Metanephros (tissue), 2 donors: ENCODE measurements around the gene DNM2. TPM values are rescaled to one million over a fixed set of nuclear protein-coding genes. Genes with fewer than 3 reads are reported as not detected.

Experiments used
- small RNA-seq: library from RNA; depleted of rRNA; stranded (forward); fragments of <200 nt; gene quantifications from one replicate; pipeline ENCODE3, GENCODE V24; 2014; ENCODE audit warnings: low replicate concordance
- total RNA-seq: library from RNA; depleted of rRNA; stranded (reverse); fragments of >200 nt; gene quantifications from one replicate; pipeline ENCODE4 v1.2.3, GENCODE V29; 2014

The DNM2 gene
- 172 TPM for total RNA-seq

DNA sequence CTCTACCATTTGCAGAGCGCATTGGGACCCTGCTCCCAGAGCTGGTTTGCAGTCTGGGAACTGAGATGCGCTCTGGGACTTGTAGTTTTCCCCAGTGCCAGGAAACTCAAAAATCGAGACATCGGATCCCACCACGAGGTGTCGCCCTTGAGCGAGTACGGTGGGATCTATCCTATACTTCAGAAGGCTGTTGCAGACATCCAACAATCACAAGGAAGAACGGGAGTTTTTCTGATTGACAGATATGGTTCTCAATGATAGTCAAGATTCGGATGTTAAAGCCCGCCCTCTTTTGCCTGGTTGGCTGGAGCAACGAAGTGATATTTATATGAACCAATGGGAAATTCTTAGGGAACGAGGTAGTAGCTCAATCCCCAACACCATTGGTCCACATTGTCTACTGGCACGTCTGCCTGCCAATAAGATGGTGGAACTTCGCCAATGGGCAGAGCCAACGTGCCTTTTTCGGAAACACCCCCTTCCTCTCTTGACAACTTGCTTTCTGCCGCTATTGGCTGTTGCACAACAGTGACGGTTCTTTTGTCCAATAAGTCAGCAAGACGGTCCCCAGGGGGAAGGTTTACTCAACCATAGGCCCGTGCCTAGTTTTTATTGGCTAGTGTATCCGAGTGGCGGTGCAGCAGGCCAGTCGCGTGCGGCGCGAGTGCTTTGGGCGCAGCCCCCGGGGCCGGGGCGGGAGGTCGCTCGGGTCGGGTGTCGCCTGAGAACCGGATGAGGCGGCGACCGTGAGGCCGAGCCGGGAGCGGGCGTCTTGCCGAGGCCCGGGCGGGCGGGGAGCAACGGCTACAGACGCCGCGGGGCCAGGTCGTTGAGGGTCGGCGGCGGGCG is at the start of gene DNM2:
TSS of gene DNM2 (plus strand) at position 724 of the 849 bp plus-strand sequence. CDS start 164 bp downstream, outside the sequence.

DNA sequence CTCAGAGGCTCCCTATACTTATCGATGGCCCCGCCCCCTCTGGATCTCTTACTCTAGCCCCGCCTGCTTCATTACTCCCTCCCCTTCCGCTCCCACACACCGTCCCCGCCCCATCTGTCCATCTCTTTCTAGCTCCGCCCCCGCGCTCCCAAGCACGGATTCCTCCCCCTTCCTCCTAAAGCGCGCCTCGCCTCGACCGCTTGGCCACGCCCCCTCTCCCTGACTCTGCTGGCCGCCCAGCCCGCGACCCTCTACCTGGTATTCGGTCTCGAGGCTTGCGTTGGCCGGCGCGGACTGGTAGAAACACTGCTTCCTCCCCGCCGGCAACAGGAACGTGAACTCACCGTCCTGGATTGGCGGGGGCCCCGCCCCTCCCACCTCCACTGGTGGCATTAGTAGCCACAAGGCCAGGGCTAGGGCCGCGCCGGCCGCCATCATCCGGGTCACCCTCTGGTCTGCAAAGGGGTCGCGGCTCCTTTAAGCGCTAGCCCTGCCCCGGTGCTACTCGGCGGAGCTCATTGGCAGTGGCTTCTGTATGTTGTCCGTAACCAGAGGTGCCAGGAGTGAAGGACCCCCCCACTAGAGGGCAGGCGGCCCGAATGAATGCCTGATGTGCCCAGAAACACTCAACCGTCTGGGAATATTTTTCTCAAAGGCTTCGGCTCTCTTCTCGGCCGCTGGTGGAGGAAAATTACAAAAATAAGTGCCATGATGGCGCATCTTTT is 118.0 kb downstream of the DNM2 start, which contains the start of gene TMED1:
TSS of gene TMED1 (minus strand) at position 459 of the 725 bp plus-strand sequence. CDS start at position 438, 21 bp downstream.

DNA sequence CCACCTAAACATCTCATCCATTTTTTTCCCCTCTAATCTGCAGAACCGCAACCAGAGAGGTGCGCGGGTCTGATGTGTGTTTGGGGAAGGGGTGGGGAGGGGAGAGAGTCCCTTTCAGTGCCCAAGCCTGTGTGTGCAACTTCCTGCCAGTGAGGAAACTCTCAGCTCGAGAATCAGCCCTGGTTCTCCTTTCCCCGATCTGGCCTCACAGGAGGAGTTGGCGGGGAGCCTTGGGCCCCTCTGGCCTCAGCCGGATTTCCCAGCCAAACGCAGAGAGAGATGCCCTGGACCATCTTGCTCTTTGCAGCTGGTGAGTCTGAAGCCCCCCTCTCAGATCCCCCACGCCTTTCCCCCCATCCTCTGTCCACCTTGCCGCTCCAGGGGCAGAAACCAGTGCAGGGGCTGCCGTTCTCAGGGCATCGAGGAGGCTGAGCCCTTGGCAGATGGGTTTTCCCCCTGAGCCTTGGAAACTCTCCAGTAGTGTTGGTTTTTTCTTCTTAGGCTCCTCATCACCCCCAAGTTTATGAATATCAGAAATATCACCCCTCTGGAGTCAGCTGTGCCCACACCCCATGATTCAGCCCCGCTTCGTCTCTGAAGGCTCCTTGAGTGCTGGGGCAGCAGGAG is 130.5 kb downstream of the DNM2 start, which contains the start of gene C19orf38:
TSS of gene C19orf38 (plus strand) at position 186 of the 627 bp plus-strand sequence. CDS start at position 280, 94 bp downstream.

GRCh38 chr19:10870955-10871603 is 153.2 kb downstream of the DNM2 start, which contains the start of gene CARM1:
Gene CARM1 (plus strand): TSS chr19:10871553. CDS start chr19:10871703, 150 bp downstream.

Small RNAs within 50 kb of the gene (small RNA-seq; reads per million reads assigned to genes)
- 0.60 reads per million, percentile 69 among the genes with 10 or more reads in this experiment for gene MIR199A1
- gene MIR4748: not detected
- not detected for gene MIR638
- not detected for gene MIR6793

Other genes with a start within 250 kb of the DNM2 start
- 56.5 TPM for gene KEAP1, start 214.7 kb upstream of the DNM2 start, total RNA-seq
- gene S1PR5, start 200.6 kb upstream of the DNM2 start, total RNA-seq: 1.7 TPM
- 24.1 TPM for gene ATG4D, start 174.2 kb upstream of the DNM2 start, total RNA-seq
- 22.5 TPM for gene KRI1, start 152.1 kb upstream of the DNM2 start, total RNA-seq
- gene CDKN2D, start 149.1 kb upstream of the DNM2 start, total RNA-seq: 24.2 TPM
- 39.8 TPM for gene AP1M2, start 130.8 kb upstream of the DNM2 start, total RNA-seq
- gene SLC44A2, start 92.5 kb upstream of the DNM2 start, total RNA-seq: 151 TPM
- gene ILF3, start 63.7 kb upstream of the DNM2 start, total RNA-seq: 187 TPM
- gene QTRT1, start 16.6 kb upstream of the DNM2 start, total RNA-seq: 43.9 TPM
- gene TMED1, start 118.1 kb downstream of the DNM2 start, total RNA-seq: 40.9 TPM
- 6.4 TPM for gene C19orf38, start 130.3 kb downstream of the DNM2 start, total RNA-seq
- 42.0 TPM for gene CARM1, start 153.5 kb downstream of the DNM2 start, total RNA-seq
- gene YIPF2, start 210.6 kb downstream of the DNM2 start, total RNA-seq: 60.4 TPM
- gene TIMM29, start 210.7 kb downstream of the DNM2 start, total RNA-seq: 37.7 TPM
- 124 TPM for gene SMARCA4, start 243.0 kb downstream of the DNM2 start, total RNA-seq